ENCODE results near the gene ALDOA.

DNA sequence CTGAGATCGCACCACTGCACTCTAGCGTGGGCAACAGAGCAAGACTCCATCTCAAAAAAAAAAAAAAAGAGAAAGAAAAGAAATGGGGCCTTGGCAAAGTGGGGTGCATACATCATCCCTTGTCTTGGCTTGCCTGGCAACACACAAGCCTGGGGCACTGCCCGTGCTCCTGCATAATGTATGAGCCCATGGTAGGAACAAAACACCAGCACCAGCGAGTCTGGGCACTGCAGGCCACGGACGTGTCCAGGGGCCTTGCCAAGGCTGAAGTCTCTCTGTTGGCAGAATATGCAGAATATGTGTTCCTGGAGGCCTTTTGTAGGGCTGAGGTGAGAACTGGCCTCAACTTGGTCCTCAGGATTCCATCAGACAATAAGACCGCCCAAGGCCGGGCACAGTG, 15.7 kb upstream of the ALDOA start:
- TF ChIP-seq EZH2phosphoT487 (IDR thresholded peaks at IDR 0.05; ENCODE audit: borderline replicate concordance, low read length) = no peak
- TF ChIP-seq, protein P1, sequence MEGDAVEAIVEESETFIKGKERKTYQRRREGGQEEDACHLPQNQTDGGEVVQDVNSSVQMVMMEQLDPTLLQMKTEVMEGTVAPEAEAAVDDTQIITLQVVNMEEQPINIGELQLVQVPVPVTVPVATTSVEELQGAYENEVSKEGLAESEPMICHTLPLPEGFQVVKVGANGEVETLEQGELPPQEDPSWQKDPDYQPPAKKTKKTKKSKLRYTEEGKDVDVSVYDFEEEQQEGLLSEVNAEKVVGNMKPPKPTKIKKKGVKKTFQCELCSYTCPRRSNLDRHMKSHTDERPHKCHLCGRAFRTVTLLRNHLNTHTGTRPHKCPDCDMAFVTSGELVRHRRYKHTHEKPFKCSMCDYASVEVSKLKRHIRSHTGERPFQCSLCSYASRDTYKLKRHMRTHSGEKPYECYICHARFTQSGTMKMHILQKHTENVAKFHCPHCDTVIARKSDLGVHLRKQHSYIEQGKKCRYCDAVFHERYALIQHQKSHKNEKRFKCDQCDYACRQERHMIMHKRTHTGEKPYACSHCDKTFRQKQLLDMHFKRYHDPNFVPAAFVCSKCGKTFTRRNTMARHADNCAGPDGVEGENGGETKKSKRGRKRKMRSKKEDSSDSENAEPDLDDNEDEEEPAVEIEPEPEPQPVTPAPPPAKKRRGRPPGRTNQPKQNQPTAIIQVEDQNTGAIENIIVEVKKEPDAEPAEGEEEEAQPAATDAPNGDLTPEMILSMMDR (IDR thresholded peaks at IDR 0.05; ENCODE audit: low read depth, low read length, poor library complexity, severe bottlenecking) = no peak

All from DOHH2 (cell line).